HG03097 (cell line): ENCODE data around the gene FAM151A.

ENCODE experiments used
- ATAC-seq: cut with Tn5 transposase; IDR thresholded peaks from one replicate; pipeline ENCODE4 v1.9.1; 2021; ENCODE audit not compliant: unreplicated experiment, low FRiP score

Gene FAM151A

GRCh38 chr1:54582566-54583306 is 40.6 kb downstream of the FAM151A start:
- no peak for ATAC-seq

DNA sequence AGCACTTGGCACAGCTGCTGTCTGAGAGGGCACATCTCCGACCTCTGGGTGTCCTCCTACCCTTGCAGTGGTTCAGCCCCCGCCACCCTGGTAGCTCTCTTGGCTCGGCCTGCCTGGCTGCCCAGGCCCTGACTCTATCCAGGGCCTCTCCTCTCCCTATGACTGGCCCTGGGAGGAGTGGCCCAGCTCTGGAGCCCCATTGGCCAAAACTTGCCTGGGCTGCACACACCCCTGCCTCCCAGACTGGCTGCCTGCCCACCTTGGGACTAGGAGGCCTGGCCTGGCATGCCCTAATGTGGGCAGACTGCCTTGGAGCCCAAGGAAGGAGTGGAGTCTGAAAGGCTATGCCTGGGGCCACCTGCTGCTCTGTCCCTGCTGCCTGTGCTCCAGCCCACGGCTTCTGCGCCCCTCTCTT is 41.7 kb downstream of the FAM151A start:
- no peak for ATAC-seq

DNA sequence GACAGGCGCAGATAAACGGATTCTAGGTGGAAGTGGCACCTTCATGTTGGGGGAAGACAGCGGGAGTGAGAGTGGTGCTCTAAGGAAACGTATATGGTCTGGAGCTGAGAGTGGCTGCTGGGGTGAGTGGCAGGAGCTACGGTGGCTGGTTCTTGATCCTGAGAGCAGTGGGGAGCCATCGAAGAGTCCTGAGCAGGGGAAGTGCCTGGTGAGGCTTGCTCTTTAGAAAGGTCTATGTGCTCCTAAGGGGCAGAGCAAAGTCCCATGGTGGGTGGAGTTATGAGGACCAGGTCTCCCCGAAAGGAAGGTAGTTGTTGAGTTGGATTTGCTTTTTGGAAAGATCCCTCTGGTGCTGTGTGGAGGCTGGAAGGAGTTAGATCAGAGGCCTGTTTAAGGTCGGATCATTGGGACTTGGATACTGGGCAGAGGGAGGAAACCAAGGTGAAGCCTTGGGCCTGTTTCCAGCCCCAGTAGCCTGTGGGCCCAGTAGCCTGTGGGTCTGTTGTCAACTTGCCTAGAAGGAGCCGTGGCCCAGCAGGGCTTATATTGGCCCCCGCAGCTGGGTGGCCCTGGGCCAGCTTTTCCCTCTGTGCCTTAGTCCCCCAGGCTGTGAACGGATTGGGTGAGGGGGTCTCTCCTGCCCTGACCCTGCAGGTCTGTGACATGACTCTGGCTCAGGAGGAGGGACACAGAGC is 42.3 kb downstream of the FAM151A start:
- no peak for ATAC-seq

- ATAC-seq = no peak
These were observed 44.0 kb downstream of the FAM151A start for GRCh38 chr1:54579337-54579781.

DNA sequence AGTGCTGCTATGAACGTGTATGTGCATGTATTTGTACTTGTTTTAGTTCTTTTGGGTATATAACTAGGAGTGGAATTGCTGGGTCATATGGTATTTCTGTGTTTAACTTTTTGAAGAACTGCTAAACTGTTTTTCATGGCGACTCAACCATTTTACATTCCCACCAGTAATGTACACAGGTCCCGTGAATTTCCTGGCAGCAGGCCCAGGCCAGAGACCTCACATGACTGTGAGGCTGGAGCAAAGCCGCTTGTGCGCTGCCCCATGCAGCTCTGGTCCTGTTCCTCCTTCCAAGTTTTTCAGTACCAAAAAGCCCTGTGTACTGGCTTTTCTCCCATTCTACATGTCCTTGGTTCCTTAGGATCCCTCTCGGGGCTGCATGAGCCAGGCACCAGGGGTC is 45.7 kb downstream of the FAM151A start:
- ATAC-seq = no peak

- ATAC-seq = no peak
These were observed 47.6 kb downstream of the FAM151A start for GRCh38 chr1:54575605-54576290.

- ATAC-seq = no peak
These were observed 48.2 kb downstream of the FAM151A start for GRCh38 chr1:54575161-54575560.

DNA sequence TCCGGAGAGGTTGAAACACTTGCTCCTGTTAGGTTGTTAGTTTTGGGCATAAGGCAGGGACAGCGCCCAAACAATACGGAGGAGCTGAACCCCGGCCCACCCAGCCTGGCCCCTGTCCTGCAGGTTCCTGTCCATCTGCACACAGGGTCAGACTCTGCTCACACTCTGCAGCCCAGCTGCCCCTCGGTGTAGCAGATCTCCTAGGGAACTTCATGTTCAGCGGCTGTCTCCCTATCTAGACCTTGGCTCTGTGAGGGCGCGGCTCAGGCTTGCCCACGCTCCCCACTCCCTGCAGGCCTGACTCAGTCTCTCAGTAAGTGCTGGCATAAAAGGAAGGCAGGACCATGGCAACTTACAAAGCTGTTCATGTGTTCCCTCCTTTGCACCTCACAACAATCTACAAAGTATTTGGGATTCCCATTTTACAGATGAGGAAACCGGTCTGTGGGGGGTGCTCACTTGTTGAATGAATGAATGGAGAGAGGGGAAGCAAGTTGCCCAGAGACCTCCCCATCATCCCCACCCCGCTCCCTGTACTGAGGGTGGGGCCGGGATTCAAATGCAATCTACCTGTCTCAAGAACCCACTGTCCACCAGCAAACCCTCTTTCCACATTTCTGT is 49.1 kb downstream of the FAM151A start:
- ATAC-seq = no peak

- ATAC-seq = no peak
These were observed 50.8 kb downstream of the FAM151A start for GRCh38 chr1:54572542-54572850.

DNA sequence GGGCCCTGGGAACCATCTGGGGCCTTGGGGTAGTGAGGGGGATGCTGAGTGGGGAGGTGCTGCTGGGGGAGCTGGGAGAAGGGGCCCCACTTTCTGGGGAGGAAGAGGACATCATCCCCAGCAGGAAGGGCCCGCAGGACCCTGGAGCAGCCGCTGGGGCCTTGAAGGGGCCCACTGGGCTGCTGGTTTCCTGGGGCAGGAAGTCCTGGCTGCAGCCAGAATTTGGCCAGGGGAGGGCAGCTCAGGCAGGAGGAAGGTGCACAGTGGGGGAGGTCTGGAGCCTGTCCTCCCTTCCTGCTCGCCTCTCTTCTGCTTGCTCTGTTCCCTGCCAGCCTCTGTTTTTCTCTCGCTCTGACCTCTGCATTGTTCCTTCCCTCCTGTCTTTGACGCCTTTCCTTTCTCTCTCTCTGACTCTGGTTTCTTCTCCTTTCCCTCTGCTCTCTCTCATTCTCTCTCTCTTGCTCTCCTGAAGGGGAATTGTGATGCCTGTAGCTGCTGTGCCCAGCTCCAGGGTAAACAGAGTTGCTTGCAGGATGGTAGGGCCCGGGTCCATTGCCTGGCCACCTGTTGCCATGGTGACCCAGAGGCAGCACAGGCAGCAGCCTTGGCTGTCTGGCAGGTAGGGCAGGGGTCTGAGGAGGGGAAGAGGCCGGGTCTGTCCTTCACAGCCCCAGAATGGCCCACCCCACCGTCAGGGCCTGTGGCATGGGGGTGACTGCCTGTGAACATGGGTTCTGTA is 51.4 kb downstream of the FAM151A start:
- ATAC-seq = no peak

GRCh38 chr1:54571326-54571725 is 52.0 kb downstream of the FAM151A start:
- no peak for ATAC-seq

GRCh38 chr1:54570161-54570560 is 53.2 kb downstream of the FAM151A start:
- ATAC-seq = no peak

DNA sequence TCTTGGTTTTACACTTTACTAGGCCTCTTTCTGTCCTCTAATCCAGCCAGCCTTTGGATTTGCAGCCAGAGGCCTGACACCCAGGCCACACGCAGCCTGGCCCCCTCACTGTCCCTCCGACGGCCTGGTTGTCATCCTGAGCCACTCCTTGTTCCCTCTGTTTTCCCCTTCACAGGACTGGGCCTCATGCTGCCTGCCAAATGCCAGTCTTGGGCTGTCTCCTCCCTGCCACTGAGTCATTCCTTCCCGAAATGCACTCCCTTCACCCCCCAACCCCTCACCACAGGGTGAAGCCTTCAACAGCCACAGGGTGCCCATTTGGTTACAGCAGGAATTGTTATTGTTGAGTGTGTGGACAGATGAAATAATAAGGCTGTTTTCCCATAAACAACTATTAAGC is 54.0 kb downstream of the FAM151A start:
- ATAC-seq = no peak

- no peak for ATAC-seq
These were observed 55.4 kb downstream of the FAM151A start for GRCh38 chr1:54567961-54568360.

GRCh38 chr1:54566438-54567141 is 56.7 kb downstream of the FAM151A start:
- ATAC-seq = no peak

- ATAC-seq = no peak
These were observed 58.2 kb downstream of the FAM151A start for GRCh38 chr1:54565113-54565501.

GRCh38 chr1:54564312-54565112 is 58.8 kb downstream of the FAM151A start:
- ATAC-seq = no peak

DNA sequence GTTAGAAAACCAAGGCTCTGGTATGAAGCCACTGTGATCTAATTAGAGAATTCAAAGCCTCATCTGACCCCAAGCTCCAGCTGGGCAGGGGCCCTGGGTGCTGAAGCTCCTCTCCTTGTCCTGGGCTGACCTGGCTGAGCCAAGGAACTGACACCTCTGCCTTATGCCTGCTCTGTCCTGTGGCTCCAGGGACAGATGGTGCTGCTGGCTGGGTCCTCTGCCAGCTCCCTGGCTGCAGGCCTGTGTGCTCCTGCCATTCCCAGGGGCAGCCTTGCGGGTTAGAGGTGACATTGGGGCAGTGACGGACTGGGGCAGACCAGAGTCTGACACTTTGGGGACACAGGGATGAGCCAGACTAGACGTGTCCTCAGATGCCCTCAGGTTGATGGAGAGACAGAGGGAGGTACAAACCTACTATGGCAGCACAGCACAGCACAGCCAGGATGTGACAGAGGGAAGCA is 63.5 kb downstream of the FAM151A start:
- no peak for ATAC-seq
